T47D (cell line): ENCODE data around the gene ADSS1.

Experiments
- DNase-seq, 2 experiments: peaks; one replicate each; pipeline versions ENCODE4 v3.0.0 to v3.0.0-alpha.2; 2011 to 2012; ENCODE audit warnings: low read depth in 1 of 2, low spot score in 1 of 2
- JUND ChIP-seq: IDR thresholded peaks from 2 replicates; pipeline ENCODE4 v1.6.1; 2012; ENCODE audit warnings: low read depth
- in situ Hi-C: cut with HindIII; loops from 2 replicates; pipeline ENCODE4 v1.10.0; 2016; ENCODE audit warnings: low sequenced_read_pairs, low pct_unique_long_range_greater_than_20kb

ADSS1 gene

GRCh38 chr14:104751539-104752422 is 27.8 kb downstream of the ADSS1 start:
- TF ChIP-seq JUND: no peak
- no peak for DNase-seq
- in situ Hi-C loops: no loop called here

- peak in 1 of 2 experiments; percentile 96 for DNase-seq
- in situ Hi-C loops: no loop called here
- no peak for TF ChIP-seq JUND
These were observed 28.4 kb downstream of the ADSS1 start for GRCh38 chr14:104752423-104752734.

DNA sequence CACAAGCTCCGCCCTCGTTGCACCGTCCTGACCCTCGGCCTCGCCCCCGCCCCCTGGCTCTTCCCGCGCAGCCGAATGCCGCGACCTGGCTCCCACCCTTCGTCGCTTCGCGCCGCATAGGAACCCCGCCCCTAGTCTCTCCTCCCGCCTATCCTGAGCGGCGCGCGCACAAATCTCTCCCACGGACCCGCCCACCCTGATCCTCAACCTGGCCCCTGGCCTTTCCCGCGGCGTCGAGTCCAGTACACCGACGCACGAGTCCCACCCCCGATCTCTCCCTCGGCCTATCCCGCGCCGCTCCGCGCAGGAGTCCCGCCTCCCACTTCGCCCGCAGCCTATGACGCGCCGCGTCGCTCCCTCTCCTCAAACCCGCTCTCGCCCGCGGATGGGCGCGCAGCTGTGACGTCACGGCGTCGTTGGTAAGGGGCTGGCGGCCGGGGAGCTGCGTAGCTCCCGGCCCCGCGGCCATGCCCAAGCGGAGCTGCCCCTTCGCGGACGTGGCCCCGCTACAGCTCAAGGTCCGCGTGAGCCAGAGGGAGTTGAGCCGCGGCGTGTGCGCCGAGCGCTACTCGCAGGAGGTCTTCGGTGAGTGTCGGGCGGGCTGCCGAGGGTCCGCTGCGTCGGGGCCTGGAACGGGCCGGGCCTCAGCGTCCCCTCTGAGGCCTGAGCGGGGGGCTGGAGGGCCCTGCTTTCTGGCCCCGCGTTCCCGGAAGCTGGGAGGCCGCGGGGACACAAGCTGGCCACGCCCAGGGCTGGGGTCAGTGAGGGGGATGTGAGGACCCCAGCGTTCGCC is 28.9 kb downstream of the ADSS1 start, which contains the start of gene SIVA1:
SIVA1 (plus strand) TSS at position 413 of the 793 bp plus-strand sequence; CDS start at position 468, 55 bp downstream.
- in situ Hi-C loops: no loop called here
- no peak for TF ChIP-seq JUND
- peak; percentile 99 to 100 for DNase-seq

DNA sequence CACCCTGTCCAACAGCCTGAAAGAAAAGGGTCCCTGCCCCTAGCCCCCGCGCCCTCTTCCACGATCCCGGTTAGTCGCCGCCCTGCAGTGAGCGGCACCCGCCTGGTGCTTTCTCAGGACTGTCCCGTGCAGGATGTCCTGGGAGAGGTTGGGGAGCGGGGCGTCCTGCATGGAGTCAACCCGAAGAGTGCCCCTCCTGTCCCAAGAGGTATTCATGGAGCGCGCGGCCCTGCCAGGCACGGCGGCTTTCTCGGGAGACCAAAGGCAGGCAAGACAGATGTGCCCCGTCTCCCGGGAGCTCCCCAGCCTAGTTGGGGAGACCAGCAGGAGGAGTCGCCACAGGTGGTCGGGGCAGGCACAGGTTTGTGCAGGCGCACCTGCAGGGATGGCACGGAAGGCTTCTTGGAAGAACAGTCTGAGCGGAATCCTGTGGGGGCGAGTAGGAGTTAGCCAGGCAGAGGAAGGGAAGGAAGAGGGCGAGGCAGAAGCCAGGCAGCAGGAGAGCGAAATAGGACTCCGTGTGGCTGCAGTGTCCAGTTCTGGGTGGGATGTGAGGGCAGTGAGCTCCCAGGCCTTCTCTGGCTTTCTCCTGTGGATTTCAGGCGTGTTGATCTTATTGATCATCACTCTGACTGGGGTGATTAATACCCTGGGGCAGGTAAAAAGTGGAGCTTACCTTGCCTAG is 29.6 kb downstream of the ADSS1 start:
- no peak for DNase-seq
- in situ Hi-C loops: no loop called here
- no peak for TF ChIP-seq JUND

DNA sequence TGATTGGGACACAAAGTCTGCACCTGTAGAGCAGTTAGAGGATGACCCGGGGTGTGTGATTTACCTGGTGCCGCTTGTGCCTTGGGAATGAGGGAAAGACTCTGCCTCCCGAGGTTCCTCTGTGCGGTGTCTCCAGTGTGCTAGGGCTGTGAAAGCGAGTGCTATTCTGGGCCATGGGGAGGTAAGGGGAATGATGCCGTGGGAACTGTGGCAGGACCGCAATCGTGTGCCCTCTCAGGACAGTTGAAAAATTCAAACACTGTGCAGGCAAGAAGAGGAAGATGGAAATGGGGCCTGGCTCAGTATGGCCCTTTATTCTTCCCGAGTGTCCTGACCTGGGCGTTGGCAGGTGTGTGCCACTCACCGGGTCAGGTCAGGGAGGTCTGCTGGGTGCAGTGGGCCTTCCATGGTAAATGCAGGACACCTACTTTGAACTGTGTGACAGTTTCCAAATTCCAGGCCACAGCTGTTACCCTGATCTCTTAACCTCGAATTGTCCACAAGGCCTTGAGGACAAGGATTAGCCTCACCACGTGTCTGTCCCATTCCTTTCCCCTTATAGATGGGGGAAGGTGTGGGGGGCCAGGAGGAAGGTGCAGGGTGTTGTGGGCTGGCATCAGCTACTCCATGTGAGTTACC is 30.3 kb downstream of the ADSS1 start:
- no peak for DNase-seq
- in situ Hi-C loops: no loop called here
- TF ChIP-seq JUND: no peak

GRCh38 chr14:104755621-104756020 is 31.6 kb downstream of the ADSS1 start:
- no peak for DNase-seq
- in situ Hi-C loops: no loop called here
- no peak for TF ChIP-seq JUND

GRCh38 chr14:104756477-104757237 is 32.6 kb downstream of the ADSS1 start:
- TF ChIP-seq JUND: no peak
- no peak for DNase-seq
- in situ Hi-C loops: no loop called here

- no peak for TF ChIP-seq JUND
- DNase-seq: no peak
- in situ Hi-C loops: no loop called here
These were observed 33.2 kb downstream of the ADSS1 start for GRCh38 chr14:104757238-104757585.

DNA sequence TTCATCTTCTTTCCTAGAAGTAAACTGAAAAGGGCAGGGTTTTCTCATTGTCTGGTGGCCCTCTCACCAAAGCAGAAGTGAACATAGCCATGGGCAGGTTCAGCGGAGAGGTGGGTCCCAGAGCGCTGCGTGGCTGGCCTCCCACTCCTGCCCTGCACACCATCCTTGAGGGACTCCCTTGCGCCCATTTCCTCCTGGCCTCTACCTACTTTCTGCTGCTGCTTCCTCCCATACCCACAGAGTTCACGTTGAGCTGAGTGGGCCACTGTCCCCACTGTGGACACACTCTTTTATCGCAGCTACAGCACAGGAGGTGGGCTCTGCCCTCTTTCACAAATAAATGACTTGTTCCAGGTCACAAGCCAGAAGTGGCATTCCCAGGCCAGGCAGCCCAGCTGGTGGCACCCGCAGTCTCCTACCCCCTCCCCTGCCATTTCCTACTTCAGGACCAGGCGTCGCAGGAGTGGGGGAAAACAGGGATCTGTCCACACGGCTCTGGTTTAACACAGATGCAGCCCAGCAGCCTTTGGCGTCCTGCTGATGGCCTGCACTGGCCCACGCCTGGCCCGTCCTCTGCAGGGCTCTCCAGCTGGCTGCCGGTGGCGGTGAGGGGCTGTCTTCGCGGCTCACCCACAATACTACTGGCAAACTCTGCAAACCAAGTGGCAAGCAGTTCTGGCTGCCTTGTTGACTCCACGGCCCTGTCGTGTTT is 33.8 kb downstream of the ADSS1 start:
- DNase-seq: no peak
- no peak for TF ChIP-seq JUND
- in situ Hi-C loops: no loop called here

DNA sequence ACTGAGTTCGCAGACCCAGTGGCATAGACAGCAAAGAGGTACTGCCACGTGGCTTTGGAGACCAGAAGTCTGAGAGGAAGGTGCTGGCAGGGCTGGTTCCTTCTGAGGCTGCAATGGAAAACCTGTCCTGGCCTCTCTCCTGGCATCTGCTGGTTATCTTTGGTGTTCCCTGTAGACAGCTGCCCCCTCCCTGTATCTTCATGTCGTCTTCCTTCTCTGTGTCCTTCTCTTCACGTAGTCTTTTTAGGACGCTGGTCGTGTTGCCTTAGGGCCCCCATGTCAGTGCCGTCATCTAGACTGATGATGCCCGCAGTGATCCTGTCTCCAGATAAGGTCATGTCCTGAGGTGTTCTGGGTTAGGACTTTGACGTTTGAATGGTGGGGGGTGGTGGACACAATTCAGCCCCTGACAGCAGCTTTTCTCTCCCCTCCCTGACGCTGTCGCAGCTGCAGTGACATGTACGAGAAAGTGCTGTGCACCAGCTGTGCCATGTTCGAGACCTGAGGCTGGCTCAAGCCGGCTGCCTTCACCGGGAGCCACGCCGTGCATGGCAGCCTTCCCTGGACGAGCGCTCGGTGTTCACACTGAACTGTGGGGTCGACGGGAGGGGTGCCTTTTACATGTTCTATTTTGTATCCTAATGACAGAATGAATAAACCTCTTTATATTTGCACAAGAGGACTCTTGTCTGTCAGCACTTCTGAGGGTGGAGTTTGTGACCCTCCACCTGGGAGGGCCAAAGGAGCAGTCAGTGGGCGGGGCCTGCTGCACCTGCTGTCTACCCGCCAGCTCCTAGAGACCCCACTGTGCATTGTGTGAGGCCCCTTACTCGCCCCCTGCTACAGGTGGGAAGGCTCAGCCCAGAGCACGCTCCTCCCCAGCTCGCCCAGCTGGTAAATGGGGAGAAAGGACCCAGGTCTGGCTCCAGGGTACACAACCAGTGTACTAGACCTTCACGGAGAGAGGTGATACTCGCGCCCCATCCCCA is 35.2 kb downstream of the ADSS1 start:
- in situ Hi-C loops: no loop called here
- DNase-seq: no peak
- no peak for TF ChIP-seq JUND

DNA sequence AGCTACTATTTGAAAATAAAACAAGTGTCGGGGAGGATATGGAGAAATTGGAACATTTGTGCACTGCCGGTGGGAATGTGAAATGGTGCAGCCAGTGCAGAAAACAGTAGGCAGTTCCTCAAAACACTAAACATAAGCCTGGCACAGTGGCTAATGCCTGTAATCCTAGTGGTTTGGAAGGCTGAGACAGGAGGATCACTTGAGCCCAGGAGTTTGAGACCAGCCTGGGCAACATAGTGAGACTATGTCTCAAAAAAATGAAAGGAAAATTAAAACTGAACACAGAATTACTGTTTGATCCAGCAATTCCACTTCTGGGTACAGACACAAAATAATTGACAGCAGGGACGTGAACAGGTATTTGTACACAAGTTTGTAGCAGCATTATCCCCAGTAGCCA is 41.5 kb downstream of the ADSS1 start:
- in situ Hi-C loops: no loop called here
- TF ChIP-seq JUND: no peak

More for the DNA sequence above, 41.5 kb downstream of the ADSS1 start:
- no peak for DNase-seq
